HG03066 (cell line): Measurements from ENCODE around the gene ELL.

ENCODE experiments used
- ATAC-seq: cut with Tn5 transposase; IDR thresholded peaks from one replicate; pipeline ENCODE4 v1.9.1; 2021; ENCODE audit warnings: low read depth; ENCODE audit not compliant: unreplicated experiment

ELL gene

DNA sequence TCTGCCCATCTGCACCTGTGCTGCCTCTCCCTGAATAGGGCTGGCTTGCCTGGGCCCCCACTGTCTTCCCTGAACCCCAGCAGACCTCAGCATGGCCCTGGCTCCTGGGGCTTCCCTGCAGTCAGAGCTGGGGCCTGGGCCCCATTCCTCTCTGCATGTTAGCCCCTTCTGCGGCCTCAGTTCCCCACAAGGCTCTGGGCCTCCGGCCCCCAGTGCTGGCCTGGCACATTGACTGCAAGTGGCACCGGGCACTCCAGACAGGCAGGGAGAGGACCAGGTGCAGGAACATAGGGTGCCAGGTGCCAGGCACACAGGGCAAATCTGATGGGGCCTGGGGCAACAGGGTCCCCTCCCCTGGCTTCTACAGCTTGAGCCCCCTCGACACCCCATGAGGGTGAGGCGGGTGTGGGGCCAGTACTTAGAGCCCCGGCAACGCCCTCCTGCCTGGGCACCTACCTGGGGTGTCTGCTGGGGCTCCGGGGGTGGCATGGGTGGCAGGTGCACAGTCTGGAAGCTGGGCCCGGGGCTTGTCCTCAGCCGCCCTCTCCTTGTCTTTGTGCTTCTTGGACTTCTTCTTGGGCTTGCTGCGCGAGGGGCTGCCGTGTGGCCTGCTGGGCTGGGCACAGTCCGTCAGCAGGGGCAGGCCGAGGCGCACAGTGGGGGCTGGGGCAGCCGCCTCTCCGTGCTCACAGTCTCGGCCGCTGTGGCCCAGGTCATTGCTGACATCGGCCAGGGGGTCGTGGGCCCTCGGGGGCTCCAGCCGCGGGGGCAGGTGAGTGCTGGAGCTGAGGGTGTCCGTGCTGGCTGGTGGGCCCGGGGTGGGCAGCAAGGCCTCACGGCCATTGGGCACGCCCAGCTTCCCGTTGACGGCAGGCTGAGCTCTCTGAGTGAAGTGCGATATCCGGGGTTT, 71.6 kb downstream of the ELL start:
- no peak for ATAC-seq

- ATAC-seq = no peak
Observed at GRCh38 chr19:18449552-18449951, 72.3 kb downstream of the ELL start.

DNA sequence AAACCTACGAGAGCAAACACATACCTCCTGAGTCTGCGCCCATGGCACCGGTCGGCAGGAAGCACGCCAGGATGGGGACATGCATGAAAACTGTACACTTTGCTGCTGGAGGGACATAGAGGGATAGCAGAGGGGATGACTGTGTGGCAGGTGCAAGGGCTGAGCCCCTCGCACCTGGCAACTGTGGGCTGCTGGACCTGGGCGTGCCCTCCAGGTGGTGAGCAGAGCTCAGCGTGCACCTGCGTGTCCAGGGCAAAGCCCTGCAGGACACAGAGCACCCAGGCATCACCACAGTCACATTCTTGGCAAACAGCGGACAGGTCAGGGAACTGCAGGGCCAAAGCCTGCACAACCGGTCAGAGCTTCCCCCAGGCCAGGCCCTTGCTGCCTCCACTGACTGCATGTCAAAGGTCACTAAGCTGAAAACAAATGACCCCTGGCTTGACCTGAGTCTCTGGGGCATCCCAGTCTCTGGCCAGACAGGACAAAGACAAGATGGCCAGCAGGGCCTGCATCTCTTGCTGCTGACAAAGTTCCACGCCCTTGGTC, 75.0 kb downstream of the ELL start:
- ATAC-seq = no peak

- ATAC-seq = no peak
Observed at GRCh38 chr19:18446145-18446810, 75.6 kb downstream of the ELL start.

GRCh38 chr19:18445262-18445948, 76.5 kb downstream of the ELL start:
- no peak for ATAC-seq

DNA sequence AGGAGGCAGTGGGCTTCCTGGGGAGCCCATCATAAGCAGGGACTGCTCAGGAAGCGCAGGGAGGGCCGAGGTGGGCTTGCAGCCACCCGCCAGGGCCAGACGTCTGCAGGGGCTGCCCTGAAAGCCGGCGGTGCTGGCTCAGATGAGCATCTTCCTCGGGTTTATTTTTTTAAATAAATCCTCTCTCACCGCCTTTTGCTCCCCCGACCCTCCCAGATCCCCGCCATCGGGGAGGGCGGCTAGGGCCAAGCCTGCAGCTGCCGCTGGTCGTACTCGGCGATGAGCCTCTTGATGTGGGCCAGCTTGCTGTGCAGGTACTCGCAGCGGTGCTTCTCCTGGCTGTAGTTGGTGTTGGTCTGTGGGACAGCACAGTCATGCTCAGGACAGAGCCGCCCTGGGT, 77.4 kb downstream of the ELL start:
- ATAC-seq = no peak

GRCh38 chr19:18443831-18444230, 78.0 kb downstream of the ELL start:
- ATAC-seq = no peak

DNA sequence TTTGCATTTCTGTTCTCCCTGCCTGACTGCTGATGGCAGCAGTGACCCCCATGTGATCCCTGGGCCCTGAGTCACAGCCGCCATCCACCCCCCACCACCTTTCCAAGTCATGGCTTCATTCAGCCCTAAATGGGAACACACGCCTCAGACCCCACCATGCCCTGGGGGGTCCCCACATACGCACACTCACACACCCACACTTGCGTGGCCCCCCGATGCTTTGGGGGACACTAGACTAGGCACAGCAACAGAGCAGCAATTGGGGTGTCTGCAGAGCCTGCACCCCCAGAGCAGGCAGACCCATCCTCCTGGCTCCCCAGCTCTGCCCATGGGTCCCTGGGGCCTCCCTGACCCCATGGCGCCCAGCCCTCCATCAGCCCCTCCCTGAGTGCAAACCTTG, 78.5 kb downstream of the ELL start:
- ATAC-seq = no peak

DNA sequence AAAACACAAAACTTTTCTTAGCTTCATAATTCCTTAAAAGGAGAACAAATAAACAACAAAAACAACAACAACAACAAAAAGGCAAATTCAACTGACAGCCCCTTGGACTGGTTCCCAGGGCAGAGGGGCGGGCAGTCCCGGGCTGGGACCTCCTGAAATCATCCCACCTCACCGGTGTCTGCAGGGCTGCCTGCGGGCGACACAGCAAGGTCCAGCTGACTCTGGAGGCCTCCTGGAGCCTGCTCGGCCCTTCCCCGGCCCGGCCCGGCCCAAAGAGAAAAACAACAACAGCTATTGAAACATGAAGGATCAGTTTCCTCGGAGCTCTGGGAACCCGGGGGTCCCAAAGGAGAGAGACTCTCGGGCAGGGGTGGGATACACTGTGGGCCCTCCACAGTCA, 78.9 kb downstream of the ELL start:
- ATAC-seq = no peak

- ATAC-seq = no peak
Observed at GRCh38 chr19:18441804-18442788, 79.8 kb downstream of the ELL start.

GRCh38 chr19:18440936-18441803, 80.7 kb downstream of the ELL start:
- no peak for ATAC-seq

DNA sequence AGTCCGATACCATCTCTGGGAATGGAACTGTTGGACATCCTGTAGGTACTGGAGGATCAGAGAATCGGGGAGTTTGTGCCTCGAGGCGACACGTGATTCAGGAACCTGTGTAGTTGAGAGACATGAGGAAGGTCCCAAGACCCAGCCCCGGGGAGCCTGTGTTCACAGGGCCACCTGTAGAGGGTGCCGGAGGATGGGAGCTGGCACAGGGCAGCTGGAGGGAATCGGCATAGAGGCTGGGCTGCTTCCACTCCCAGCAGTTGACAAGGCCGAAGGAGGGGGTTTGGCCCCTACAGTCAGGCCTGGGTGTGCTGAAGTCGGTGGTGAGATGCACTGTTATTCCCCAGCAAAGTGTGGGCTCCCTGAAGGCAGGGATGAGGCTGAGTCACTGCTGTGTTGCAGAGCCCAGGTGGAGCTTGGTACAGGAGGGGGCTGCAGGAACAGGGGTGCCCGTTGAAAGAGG, 81.4 kb downstream of the ELL start:
- ATAC-seq = no peak

DNA sequence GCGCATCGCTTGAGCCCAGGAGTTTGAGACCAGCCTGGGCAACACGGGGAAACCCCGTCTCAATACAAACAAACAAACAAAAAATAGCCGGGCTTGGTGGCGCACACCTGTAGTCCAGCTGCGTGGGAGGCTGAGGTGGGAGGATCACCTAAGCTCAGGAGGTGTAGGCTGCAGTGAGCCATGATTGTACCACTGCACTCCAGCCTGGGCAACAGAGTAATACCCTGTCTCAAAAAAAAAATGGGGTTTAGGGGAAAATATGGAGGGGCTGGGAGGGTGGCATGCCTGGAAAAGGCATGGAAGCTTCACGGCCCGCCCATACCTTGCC, 82.0 kb downstream of the ELL start:
- no peak for ATAC-seq

DNA sequence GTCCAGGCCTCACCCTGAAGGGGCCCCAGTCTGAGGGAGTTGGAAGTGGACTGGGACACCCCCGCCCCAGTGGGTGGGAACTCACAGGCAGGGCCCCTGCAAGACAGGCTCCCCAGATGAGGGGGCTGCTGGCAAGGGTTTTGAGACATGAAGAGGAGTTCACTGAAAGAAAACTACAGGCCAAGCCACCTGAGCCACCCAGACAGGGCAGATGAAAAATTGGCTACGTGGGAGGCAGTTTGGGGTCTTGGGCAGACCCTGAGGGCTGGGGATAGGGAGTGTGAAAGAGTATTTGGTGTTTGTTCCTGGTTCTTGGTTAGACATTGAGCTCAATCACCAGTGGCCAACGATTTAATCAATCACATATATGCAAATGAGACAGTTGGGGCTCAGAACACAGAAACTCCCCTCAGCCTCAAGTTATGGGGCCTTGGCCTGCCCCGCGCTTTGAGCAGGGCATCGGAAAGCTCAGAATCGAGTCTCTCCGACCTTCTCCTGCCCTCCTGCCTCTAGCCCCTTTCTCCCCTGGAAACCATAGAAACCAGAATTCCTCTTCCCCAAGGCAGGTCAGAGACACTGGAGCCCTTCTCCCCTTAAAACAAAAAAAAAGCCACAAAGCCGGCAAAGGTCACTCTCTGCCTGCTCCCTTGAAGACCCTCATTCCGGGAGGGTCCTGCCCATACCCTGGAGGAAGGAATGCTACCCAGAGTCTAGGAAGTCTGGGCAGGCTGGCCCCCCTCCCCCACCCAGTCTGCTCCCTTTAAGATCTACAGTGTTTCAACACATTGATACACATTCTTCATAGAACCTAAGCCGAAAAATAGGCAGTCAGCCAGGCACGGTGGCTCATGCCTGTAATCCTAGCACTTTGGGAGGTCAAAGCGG, 82.6 kb downstream of the ELL start:
- ATAC-seq = no peak

GRCh38 chr19:18438331-18439024, 83.4 kb downstream of the ELL start:
- ATAC-seq = no peak

- no peak for ATAC-seq
Observed at GRCh38 chr19:18437491-18438330, 84.2 kb downstream of the ELL start, which contains the start of gene ISYNA1. Gene ISYNA1, minus strand, starts transcription at chr19:18438133. Its CDS starts 154 bp downstream, at chr19:18437979.
